Measurements from ENCODE around the gene ZKSCAN5.

DNA sequence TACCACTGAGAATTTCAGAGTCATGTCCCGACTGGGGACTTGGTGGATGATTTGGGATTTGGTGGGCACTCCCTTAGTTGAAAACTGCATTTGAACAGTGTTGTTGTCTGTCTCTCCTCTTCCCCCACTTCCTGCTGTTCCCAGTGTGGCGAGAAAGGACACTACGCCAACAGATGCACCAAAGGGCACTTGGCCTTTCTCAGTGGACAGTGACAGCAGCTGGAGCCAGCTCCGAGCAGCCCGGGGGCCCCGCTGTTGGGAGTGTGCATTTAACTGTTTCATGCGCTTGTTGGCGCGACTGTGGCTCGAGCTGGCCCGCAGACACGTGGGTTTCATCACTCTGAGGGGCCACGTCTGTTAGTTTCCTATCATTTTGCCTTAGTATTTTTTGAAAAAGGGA is 48.2 kb upstream of the ZKSCAN5 start:
- TF ChIP-seq CTCF (IDR thresholded peaks at IDR 0.05; ENCODE audit: low read depth, low read length, poor library complexity, severe bottlenecking), result no peak
- no peak for TF ChIP-seq EZH2phosphoT487 (IDR thresholded peaks at IDR 0.05; ENCODE audit: borderline replicate concordance, low read length)

All from DOHH2 (cell line).